Heart left ventricle (tissue), 13 donors: ENCODE measurements around the gene BEND6.

ENCODE experiments used
- POLR2A ChIP-seq, 2 donors: fragments of 450-650 bp; IDR thresholded peaks; one replicate each; pipeline ENCODE4 v1.6.1; 2017; ENCODE audit warnings: antibody characterized with exemption in 2 of 2, mild to moderate bottlenecking in 2 of 2, moderate library complexity in 2 of 2
- TF ChIP-seq, protein P1 (sequence below), 12 donors: fragments of 200-600 bp; sonication (generic) in 4 of 12; IDR thresholded peaks; one replicate each; pipeline versions ENCODE4 v1.5.0 to v1.8.0; 2018 to 2022; ENCODE audit warnings: antibody characterized with exemption in 12 of 12, mild to moderate bottlenecking in 5 of 12
- donor health status: ischemic (EF 13 %, LVEDD 7.1; RV severe dilation, severe dysfunction).
- donor health status: DM: no; HTN: yes; CAD: no.
- donor health status: DM: no; HTN: no; CAD: no.
- donor health status: ischemic (EF 25% LVEDD 6.9; RV normal size, moderate dysfunction).
- donor health status: ischemic (EF 25% LVEDD 5.7; RV mildly dilated, moderate dysfunction).
- donor health status: ischemic (EF 35%, LVEDD 5.7; RV mildly dilated, moderate dysfunction).
- donor health status: nonischemic (EF 11% LVEDD 7.7; RV severe dilation, severe dysfunction).
- donor health status: DM: yes; HTN: yes; CAD: no.
- donor health status: PGD.
- donor health status: ischemic (EF 29% LVEDD 5.4; RV normal size, mild dysfunction).
- donor health status: nonischemic (EF 23%, LVEDD 6.1; RV moderate dilation, normal function).

DNA sequence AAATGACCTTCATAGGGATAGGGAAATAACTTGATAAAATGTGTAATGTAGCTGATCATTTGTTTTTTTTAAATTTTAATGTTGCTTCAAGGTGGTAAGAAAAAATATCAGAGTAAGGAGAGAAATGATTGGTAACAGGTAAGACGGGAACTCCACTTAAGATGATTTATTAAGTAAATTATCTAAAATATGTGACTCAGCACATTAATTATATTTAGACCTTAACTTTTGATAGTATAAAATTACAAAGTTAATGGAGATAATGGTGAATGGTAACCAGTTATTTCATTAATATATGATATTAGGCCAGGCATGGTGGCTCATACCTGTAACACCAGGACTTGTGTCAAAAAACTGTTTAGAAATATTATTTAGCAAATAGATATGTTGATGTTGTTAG lies 10.2 kb downstream of the BEND6 start:
- TF ChIP-seq, protein P1, sequence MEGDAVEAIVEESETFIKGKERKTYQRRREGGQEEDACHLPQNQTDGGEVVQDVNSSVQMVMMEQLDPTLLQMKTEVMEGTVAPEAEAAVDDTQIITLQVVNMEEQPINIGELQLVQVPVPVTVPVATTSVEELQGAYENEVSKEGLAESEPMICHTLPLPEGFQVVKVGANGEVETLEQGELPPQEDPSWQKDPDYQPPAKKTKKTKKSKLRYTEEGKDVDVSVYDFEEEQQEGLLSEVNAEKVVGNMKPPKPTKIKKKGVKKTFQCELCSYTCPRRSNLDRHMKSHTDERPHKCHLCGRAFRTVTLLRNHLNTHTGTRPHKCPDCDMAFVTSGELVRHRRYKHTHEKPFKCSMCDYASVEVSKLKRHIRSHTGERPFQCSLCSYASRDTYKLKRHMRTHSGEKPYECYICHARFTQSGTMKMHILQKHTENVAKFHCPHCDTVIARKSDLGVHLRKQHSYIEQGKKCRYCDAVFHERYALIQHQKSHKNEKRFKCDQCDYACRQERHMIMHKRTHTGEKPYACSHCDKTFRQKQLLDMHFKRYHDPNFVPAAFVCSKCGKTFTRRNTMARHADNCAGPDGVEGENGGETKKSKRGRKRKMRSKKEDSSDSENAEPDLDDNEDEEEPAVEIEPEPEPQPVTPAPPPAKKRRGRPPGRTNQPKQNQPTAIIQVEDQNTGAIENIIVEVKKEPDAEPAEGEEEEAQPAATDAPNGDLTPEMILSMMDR (IDR thresholded peaks at IDR 0.05), result no peak
- no peak for TF ChIP-seq POLR2A (IDR thresholded peaks at IDR 0.05)
